ENCODE results near the gene FTSJ1. TPM values are rescaled to one million over a fixed set of nuclear protein-coding genes. Genes with fewer than 3 reads are reported as not detected.

The FTSJ1 gene
- total and polyA plus RNA-seq, 2 experiments from 2014 or later: 42.8 to 76.3 TPM

GRCh38 chrX:48504261-48504660 is 28.3 kb downstream of the FTSJ1 start (continued):
- TF ChIP-seq CTCF (conservative IDR thresholded peaks at IDR 0.05; ENCODE audit: low read depth in 2 of 2) (no peak), ZNF114 (CRISPR knock-in tag; IDR thresholded peaks at IDR 0.05) (no peak), ZNF331 (CRISPR knock-in tag; IDR thresholded peaks at IDR 0.05; ENCODE audit: low read depth) (no peak), CREB1 (CRISPR knock-in tag; IDR thresholded peaks at IDR 0.05; ENCODE audit: low read depth) (no peak), POLR2AphosphoS5 (IDR thresholded peaks at IDR 0.05; ENCODE audit: low read depth) (no peak)

- Mint-ChIP-seq H3K4me3 (no peak overlapping the region), H3K36me3 (ENCODE audit: low read depth) (no peaks in the 10 kb centered on the region), H3K27me3 (ENCODE audit: insufficient read depth, low read depth, poor library complexity) (peaks cover 4% of the 10 kb centered on the region), H3K9me3 (no peaks in the 10 kb centered on the region), H3K4me1 (peaks cover 3% of the 10 kb centered on the region; the same call in 1 of the 3 replicates), H3K27ac (no peak overlapping the region)
- Histone ChIP-seq H3K27ac (ENCODE audit: low read depth) (no peak overlapping the region), H2AFZ (no peak overlapping the region), H4K20me1 (replicated peaks; ENCODE audit: insufficient read depth) (no peaks in the 10 kb centered on the region), H3K79me2 (replicated peaks; ENCODE audit: insufficient read depth) (no peaks in the 10 kb centered on the region), H3K9me2 (ENCODE audit: insufficient read depth) (no peaks in the 10 kb centered on the region), H3F3A (replicated peaks; ENCODE audit: low read depth) (no peaks in the 10 kb centered on the region), H3K4me1 (ENCODE audit: insufficient read depth) (no peaks in the 10 kb centered on the region), H3K4me3 (no peak overlapping the region), H3K27me3 (ENCODE audit: insufficient read depth) (no peaks in the 10 kb centered on the region), H3K36me3 (ENCODE audit: insufficient read depth) (no peaks in the 10 kb centered on the region), H3K4me2 (no peak overlapping the region)
- ATAC-seq (no peak), DNase-seq (ENCODE audit: low spot score) (no peak)
- TF ChIP-seq ZNF331 (CRISPR knock-in tag; IDR thresholded peaks at IDR 0.05; ENCODE audit: low read depth) (no peak), NANOG (IDR thresholded peaks at IDR 0.05; ENCODE audit: borderline replicate concordance) (no peak), CTCF (conservative IDR thresholded peaks at IDR 0.05; ENCODE audit: low read depth in 2 of 2) (no peak), REST (IDR thresholded peaks at IDR 0.05; ENCODE audit: unreplicated experiment) (no peak), ZNF462 (CRISPR knock-in tag; IDR thresholded peaks at IDR 0.05) (no peak), EZH2 (IDR thresholded peaks at IDR 0.05; ENCODE audit: low read depth, unreplicated experiment) (no peak), CREB1 (CRISPR knock-in tag; IDR thresholded peaks at IDR 0.05; ENCODE audit: low read depth) (no peak), POLR2AphosphoS5 (IDR thresholded peaks at IDR 0.05; ENCODE audit: low read depth) (no peak), JUNB (IDR thresholded peaks at IDR 0.05; ENCODE audit: unreplicated experiment) (no peak)
These were observed 29.5 kb downstream of the FTSJ1 start for GRCh38 chrX:48505481-48505880.
